HCT116 (cell line): ENCODE measurements around the gene BCL2L2. TPM values are rescaled to one million over a fixed set of nuclear protein-coding genes. Genes with fewer than 3 reads are reported as not detected.

Experiments used
- ATAC-seq: fragments of 200-7000 bp; cut with Tn5 transposase; 2 replicates; pipeline ENCODE4 v1.9.1; 2020; ENCODE audit warnings: mild to moderate bottlenecking, moderate library complexity
- BruUV-seq: library from RNA; stranded (reverse); fragments of 400-500 nt; replicated peaks from 2 replicates; lab custom pipeline; 2021; lab: Mats Ljungman, UMichigan
- CTCF ChIA-PET: fragments of 300-600 bp; sonication (Branson Sonifier 250); formaldehyde crosslinking; loops from one replicate; lab custom pipeline; 2021; ENCODE audit warnings: antibody characterized with exemption; lab: Charles Lee
- POLR2A ChIA-PET: fragments of 300-600, 350-600 bp; sonication (Branson Sonifier 250); formaldehyde crosslinking; loops from one replicate; lab custom pipeline; 2021; ENCODE audit warnings: antibody characterized with exemption; lab: Charles Lee
- RAD21 ChIA-PET, 2 experiments: fragments of 300-600 bp; sonication (Branson Sonifier 250); formaldehyde crosslinking; loops; one replicate each; lab custom pipeline; 2023; ENCODE audit warnings: low total read pairs in 2 of 2; ENCODE audit not compliant: uncharacterized antibody in 2 of 2, unreplicated experiment in 2 of 2, low non-redundant PET in 1 of 2; lab: Charles Lee
- DNase-seq: peaks from one replicate; pipeline ENCODE4 v3.0.0-alpha.2; 2010; ENCODE audit warnings: low read depth, low spot score
- H2AFZ ChIP-seq: fragments of 200-600 bp; shearing (Covaris generic), sonication (generic); 2 replicates; pipeline ENCODE4 v1.6.1; 2017; ENCODE audit warnings: low read depth, mixed run types, mixed read lengths, antibody characterized with exemption, low read length; ENCODE audit not compliant: poor library complexity, severe bottlenecking
- H3K27ac ChIP-seq: 2 replicates; pipeline ENCODE4 v1.5.1; 2012; ENCODE audit warnings: low read depth, low read length
- H3K27me3 ChIP-seq: fragments of 200-600 bp; sonication (generic); 2 replicates; pipeline ENCODE4 v1.6.1; 2016; ENCODE audit warnings: mixed run types, low read length, mixed read lengths; ENCODE audit not compliant: insufficient read depth
- H3K36me3 ChIP-seq, 2 experiments: fragments of 200-500 bp in 1 of 2; fragments of 200-600 bp in 1 of 2; sonication (Bioruptor generic) in 1 of 2; sonication (generic) in 1 of 2; 2 replicates each; pipeline versions ENCODE4 v1.5.1 to v1.6.1; 2014 to 2016; ENCODE audit warnings: low read length in 2 of 2, inconsistent platforms in 1 of 2, mixed read lengths in 1 of 2, mixed run types in 1 of 2; ENCODE audit not compliant: insufficient read depth in 2 of 2, control insufficient read depth in 1 of 2
- H3K4me1 ChIP-seq, 2 experiments: fragments of 200-600 bp in 1 of 2; sonication (generic) in 1 of 2; 2 replicates each; pipeline versions ENCODE4 v1.5.1 to v1.6.1; 2012 to 2017; ENCODE audit warnings: low read length in 2 of 2, inconsistent platforms in 1 of 2, mild to moderate bottlenecking in 1 of 2, mixed read lengths in 1 of 2, mixed run types in 1 of 2, moderate library complexity in 1 of 2; ENCODE audit not compliant: insufficient read depth in 2 of 2, control insufficient read depth in 1 of 2
- H3K4me2 ChIP-seq: fragments of 200-600 bp; sonication (generic); 2 replicates; pipeline ENCODE4 v1.6.1; 2017; ENCODE audit warnings: mixed run types, low read length, mixed read lengths
- H3K4me3 ChIP-seq, 2 experiments: fragments of 200-600 bp in 1 of 2; sonication (generic) in 1 of 2; replicated peaks in 1 of 2; 2 replicates each; pipeline ENCODE4 v1.5.1; 2011 to 2016; ENCODE audit warnings: low read length in 2 of 2, control low read depth in 1 of 2, low read depth in 1 of 2, mild to moderate bottlenecking in 1 of 2, mixed read lengths in 1 of 2, mixed run types in 1 of 2
- H3K79me2 ChIP-seq: fragments of 200-600 bp; sonication (generic); 2 replicates; pipeline ENCODE4 v1.6.1; 2017; ENCODE audit warnings: mild to moderate bottlenecking, mixed run types, low read length, moderate library complexity, mixed read lengths; ENCODE audit not compliant: insufficient read depth
- H3K9ac ChIP-seq: fragments of 200-600 bp; sonication (generic); 2 replicates; pipeline ENCODE4 v1.6.1; 2016; ENCODE audit warnings: low read length, mixed read lengths
- H3K9me2 ChIP-seq: fragments of 200-600 bp; sonication (generic), shearing (Covaris generic); 2 replicates; pipeline ENCODE4 v1.6.1; 2017; ENCODE audit warnings: mixed run types, mild to moderate bottlenecking, moderate library complexity; ENCODE audit not compliant: insufficient read depth
- H3K9me3 ChIP-seq, 2 experiments: fragments of 200-500 bp in 1 of 2; fragments of 200-600 bp in 1 of 2; sonication (Bioruptor generic) in 1 of 2; sonication (generic) in 1 of 2; 2 replicates each; pipeline ENCODE4 v1.6.1; 2014 to 2017; ENCODE audit warnings: low read length in 2 of 2, mixed read lengths in 2 of 2, inconsistent platforms in 1 of 2, low read depth in 1 of 2, mild to moderate bottlenecking in 1 of 2, mixed run types in 1 of 2, moderate library complexity in 1 of 2; ENCODE audit not compliant: control insufficient read depth in 1 of 2, insufficient read depth in 1 of 2
- H4K20me1 ChIP-seq: fragments of 200-600 bp; sonication (generic), shearing (Covaris generic); 2 replicates; pipeline ENCODE4 v1.6.1; 2017; ENCODE audit warnings: mixed run types, mild to moderate bottlenecking, moderate library complexity; ENCODE audit not compliant: insufficient read depth
- EZH2 ChIP-seq: fragments of 200-600 bp; sonication (generic); IDR thresholded peaks from 2 replicates; pipeline ENCODE4 v1.6.1; 2017; ENCODE audit warnings: antibody characterized with exemption, mixed run types
- EZH2phosphoT487 ChIP-seq: fragments of 200-600 bp; IDR thresholded peaks from 2 replicates; pipeline ENCODE4 v1.6.1; 2018; ENCODE audit warnings: antibody characterized with exemption, borderline replicate concordance
- POLR2A ChIP-seq: IDR thresholded peaks from 2 replicates; pipeline ENCODE4 v1.7.0; 2011; ENCODE audit warnings: borderline replicate concordance; ENCODE audit not compliant: insufficient read depth, insufficient read length; ENCODE audit errors: extremely low read depth
- SIN3A ChIP-seq: IDR thresholded peaks from 2 replicates; pipeline ENCODE4 v1.6.1; 2012; ENCODE audit warnings: low read depth
- SP1 ChIP-seq: IDR thresholded peaks from 2 replicates; pipeline ENCODE4 v1.6.1; 2012; ENCODE audit warnings: low read depth
- SRF ChIP-seq: IDR thresholded peaks from 2 replicates; pipeline ENCODE4 v1.6.1; 2012; ENCODE audit warnings: low read depth
- intact Hi-C: fragments of 100-400 bp; cut with micrococcal nuclease; formaldehyde crosslinking; loops from 2 replicates; pipeline ENCODE4 v1.10.0; 2022
- total RNA-seq: library from RNA; stranded (reverse); gene quantifications from one replicate; pipeline ENCODE4 v1.2.1, GENCODE V29; 2021; ENCODE audit not compliant: unreplicated experiment
- TF ChIP-seq, protein P1 (sequence below): IDR thresholded peaks from 2 replicates; pipeline ENCODE4 v1.6.1; 2012

The BCL2L2 gene
- total RNA-seq, 1 experiment from 2014 or later: 25.5 TPM

DNA sequence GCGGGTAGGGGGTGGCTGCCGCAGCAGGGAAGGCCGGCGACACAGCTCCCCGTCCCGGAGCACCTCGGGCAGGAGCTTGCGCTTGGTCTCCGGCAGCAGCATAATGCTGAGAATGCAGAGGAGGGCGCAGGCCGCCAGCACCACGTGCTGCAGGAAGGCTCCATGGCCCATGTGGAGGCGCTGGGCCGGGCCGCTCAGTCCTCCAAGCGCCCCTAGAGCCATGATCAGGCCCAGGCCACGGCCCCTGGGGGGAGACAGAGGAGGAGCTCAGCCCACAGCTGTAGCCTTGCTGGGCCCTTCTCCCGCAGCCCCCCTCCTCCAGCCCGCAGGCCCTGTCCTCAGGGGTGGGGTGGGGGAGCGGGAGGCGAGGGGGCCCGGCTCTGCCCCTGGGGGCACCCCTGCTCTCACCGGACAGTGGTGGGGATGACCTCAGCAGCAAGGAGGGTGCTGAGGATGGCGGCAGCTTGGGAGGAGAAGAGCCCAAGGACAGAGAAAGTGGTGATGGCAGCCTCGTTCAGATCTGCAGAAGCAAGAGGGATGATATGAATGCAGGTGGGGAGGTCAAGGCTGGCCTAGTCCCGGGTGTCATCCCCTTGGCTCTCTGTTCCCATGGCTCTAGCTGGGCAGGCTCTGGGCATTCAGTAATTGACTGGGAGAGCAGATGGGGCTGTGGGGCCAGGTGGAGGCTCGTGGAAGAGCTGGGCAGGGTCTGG is 40.2 kb downstream of the BCL2L2 start:
- BruUV-seq: no TSS peak
- Histone ChIP-seq H3K9me3 (no peaks in the 10 kb centered on the region), H3K9me2 (no peaks in the 10 kb centered on the region), H3K79me2 (no peaks in the 10 kb centered on the region), H3K27ac (no peak overlapping the region), H3K27me3 (no peaks in the 10 kb centered on the region), H3K9ac (no peak overlapping the region), H3K36me3 (no peaks in the 10 kb centered on the region), H3K4me3 (no peak overlapping the region), H4K20me1 (no peaks in the 10 kb centered on the region), H3K4me1 (no peaks in the 10 kb centered on the region), H3K4me2 (no peak overlapping the region), H2AFZ (no peak overlapping the region)
- no peak for TF ChIP-seq EZH2phosphoT487
- no peak for TF ChIP-seq SIN3A
- no peak for TF ChIP-seq POLR2A
- TF ChIP-seq SRF: no peak
- TF ChIP-seq, protein P1, sequence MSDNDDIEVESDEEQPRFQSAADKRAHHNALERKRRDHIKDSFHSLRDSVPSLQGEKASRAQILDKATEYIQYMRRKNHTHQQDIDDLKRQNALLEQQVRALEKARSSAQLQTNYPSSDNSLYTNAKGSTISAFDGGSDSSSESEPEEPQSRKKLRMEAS: no peak
- TF ChIP-seq SP1: no peak
- RAD21 ChIA-PET: no interaction called here
- CTCF ChIA-PET: interaction anchor here (2.0 kb wide), 1 partner anchor 14 kb away, joined by 8 read pairs; no protein-coding TSS in a partner anchor
- POLR2A ChIA-PET: no interaction called here
- intact Hi-C loops: no loop called here
- ATAC-seq (no peak), DNase-seq (no peak)

DNA sequence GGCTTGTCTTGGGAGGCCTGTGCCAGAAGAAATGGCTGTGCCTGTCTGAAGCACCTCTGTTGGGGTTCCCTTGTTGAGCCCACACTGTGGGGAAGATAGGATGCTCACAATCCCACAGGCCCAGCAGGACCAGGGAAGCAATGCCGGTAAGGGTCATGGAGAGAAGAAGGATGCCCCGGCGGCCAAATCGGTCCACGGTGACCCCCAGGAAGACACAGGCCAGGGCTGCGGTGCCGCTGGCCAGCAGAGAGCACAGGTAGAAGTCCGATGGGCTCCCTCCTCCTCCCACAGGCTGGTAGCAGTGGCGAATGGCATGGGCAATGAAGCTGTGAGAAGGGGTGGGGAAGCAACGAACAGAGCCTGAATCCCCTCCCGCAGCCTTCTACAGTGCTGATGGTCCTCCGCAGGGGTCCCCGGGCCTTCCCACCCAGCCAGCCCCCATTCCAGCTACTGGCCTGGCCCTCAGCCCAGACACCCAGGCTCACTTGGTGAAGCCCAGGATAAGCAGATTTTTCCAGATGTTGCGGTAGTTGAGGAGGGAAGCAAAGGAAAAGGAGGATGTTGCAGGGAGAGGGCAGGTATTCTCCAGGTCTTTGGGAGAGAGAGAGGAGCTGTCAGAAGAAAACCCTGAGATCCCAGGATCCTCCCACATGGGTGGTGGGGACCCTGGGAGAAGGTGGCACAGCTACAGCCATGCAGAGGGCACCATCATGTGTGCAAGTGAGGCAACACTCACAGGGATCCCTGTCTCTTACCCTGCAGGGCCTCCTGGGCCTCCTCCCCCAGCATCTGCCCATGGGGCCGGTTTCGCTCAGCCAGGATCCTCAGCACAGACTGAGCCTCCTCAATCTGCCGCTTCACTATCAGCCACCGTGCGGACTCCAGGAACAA is 41.0 kb downstream of the BCL2L2 start:
- Histone ChIP-seq H3K4me1 (no peaks in the 10 kb centered on the region), H3K9ac (no peak overlapping the region), H3K27ac (no peak overlapping the region), H3K9me2 (no peaks in the 10 kb centered on the region), H3K36me3 (no peaks in the 10 kb centered on the region), H3K4me2 (no peak overlapping the region), H3K27me3 (no peaks in the 10 kb centered on the region), H3K79me2 (no peaks in the 10 kb centered on the region), H4K20me1 (no peaks in the 10 kb centered on the region), H3K4me3 (no peak overlapping the region), H3K9me3 (no peaks in the 10 kb centered on the region), H2AFZ (no peak overlapping the region)
- intact Hi-C loops: no loop called here
- CTCF ChIA-PET: no interaction called here
- RAD21 ChIA-PET: no interaction called here
- no peak for ATAC-seq
- TF ChIP-seq EZH2: no peak
- DNase-seq: no peak
- POLR2A ChIA-PET: no interaction called here
- no TSS peak for BruUV-seq
